ENCODE results near the gene SEMA3B.

The SEMA3B gene

GRCh38 chr3:50231581-50231980 lies 37.4 kb upstream of the SEMA3B start:
- CTCF ChIA-PET: interaction anchor here (1.5 to 6.2 kb wide), 2 partner anchors 8 to 16 kb away, joined by 6 to 56 read pairs; no protein-coding TSS in a partner anchor
- no peak for TF ChIP-seq KLF1 (tag by site-specific recombination; IDR thresholded peaks at IDR 0.05)
- TF ChIP-seq HIC1 (tag by site-specific recombination; IDR thresholded peaks at IDR 0.05): no peak
- no peak for TF ChIP-seq ZNF843 (tag by site-specific recombination; IDR thresholded peaks at IDR 0.05)
- no peak for TF ChIP-seq ZNF747 (tag by site-specific recombination; IDR thresholded peaks at IDR 0.05)
- TF ChIP-seq ZNF366 (tag by site-specific recombination; conservative IDR thresholded peaks at IDR 0.05): no peak
- TF ChIP-seq ZNF248 (tag by site-specific recombination; IDR thresholded peaks at IDR 0.05): no peak
- no peak for TF ChIP-seq ZNF692 (tag by site-specific recombination; IDR thresholded peaks at IDR 0.05)
- TF ChIP-seq ZIC2 (tag by site-specific recombination; IDR thresholded peaks at IDR 0.05): no peak
- no peak for TF ChIP-seq OVOL3 (tag by site-specific recombination; IDR thresholded peaks at IDR 0.05)
- no peak for TF ChIP-seq ZNF664 (tag by site-specific recombination; IDR thresholded peaks at IDR 0.05)
- no peak for TF ChIP-seq ZSCAN18 (tag by site-specific recombination; IDR thresholded peaks at IDR 0.05)
- no peak for TF ChIP-seq ELK4 (IDR thresholded peaks at IDR 0.05; ENCODE audit: borderline replicate concordance, low read depth, low read length)
- no peak for TF ChIP-seq ZNF561 (tag by site-specific recombination; IDR thresholded peaks at IDR 0.05; ENCODE audit: borderline replicate concordance)
- TF ChIP-seq ZNF146 (tag by site-specific recombination; IDR thresholded peaks at IDR 0.05): no peak
- TF ChIP-seq ZNF133 (tag by site-specific recombination; IDR thresholded peaks at IDR 0.05): no peak
- TF ChIP-seq ZBTB20 (tag by site-specific recombination; IDR thresholded peaks at IDR 0.05): no peak
- no peak for TF ChIP-seq MYNN (tag by site-specific recombination; IDR thresholded peaks at IDR 0.05; ENCODE audit: borderline replicate concordance)
- TF ChIP-seq ZNF558 (tag by site-specific recombination; IDR thresholded peaks at IDR 0.05): no peak
- no peak overlapping the region for H3K4me3 ChIP-seq (ENCODE audit: low read depth, low read length)
- H3K36me3 ChIP-seq (ENCODE audit: control insufficient read depth in 2 of 2, insufficient read depth in 1 of 2, low read length in 2 of 2): no peaks in the 10 kb centered on the region
- H3K4me1 ChIP-seq (ENCODE audit: control insufficient read depth, insufficient read depth, low read length): peaks cover 3% of the 10 kb centered on the region; the same call in 1 of the 2 replicates
- H3K27ac ChIP-seq (ENCODE audit: extremely low read depth, low read depth, low read length): no peak overlapping the region
- POLR2A ChIA-PET: interaction anchor here (0.6 kb wide), 1 partner anchor 59 kb away, joined by 7 read pairs; no protein-coding TSS in a partner anchor
- no peaks in the 10 kb centered on the region for H3K9me3 ChIP-seq (ENCODE audit: control insufficient read depth, insufficient read depth, low read depth, low read length)

- Histone ChIP-seq H3K9me3 (ENCODE audit: control insufficient read depth, insufficient read depth, low read depth, low read length) (no peaks in the 10 kb centered on the region), H3K4me3 (ENCODE audit: low read depth, low read length) (no peak overlapping the region), H3K4me1 (ENCODE audit: control insufficient read depth, insufficient read depth, low read length) (peaks cover 5% of the 10 kb centered on the region), H3K36me3 (ENCODE audit: control insufficient read depth in 2 of 2, insufficient read depth in 1 of 2, low read length in 2 of 2) (no peaks in the 10 kb centered on the region), H3K27ac (ENCODE audit: extremely low read depth, low read depth, low read length) (no peak overlapping the region)
- CTCF ChIA-PET: interaction anchor here (1.8 kb wide), 1 partner anchor 14 kb away, joined by 8 read pairs; no protein-coding TSS in a partner anchor
- POLR2A ChIA-PET: interaction anchor here (0.5 to 2.0 kb wide), 2 partner anchors 96 to 1077 kb away, joined by 4 to 9 read pairs; partner anchors contain the start of gene TUSC2
- TF ChIP-seq GLIS1 (tag by site-specific recombination; IDR thresholded peaks at IDR 0.05): no peak
- no peak for TF ChIP-seq ZFP37 (tag by site-specific recombination; IDR thresholded peaks at IDR 0.05)
- no peak for TF ChIP-seq ZNF664 (tag by site-specific recombination; IDR thresholded peaks at IDR 0.05)
- TF ChIP-seq ZNF239 (tag by site-specific recombination; IDR thresholded peaks at IDR 0.05): no peak
- TF ChIP-seq REST (tag by site-specific recombination; IDR thresholded peaks at IDR 0.05): no peak
- no peak for TF ChIP-seq ZNF133 (tag by site-specific recombination; IDR thresholded peaks at IDR 0.05)
- TF ChIP-seq ZNF555 (tag by site-specific recombination; conservative IDR thresholded peaks at IDR 0.05): no peak
- no peak for TF ChIP-seq ZNF391 (tag by site-specific recombination; IDR thresholded peaks at IDR 0.05; ENCODE audit: borderline replicate concordance, low read depth)
- TF ChIP-seq ZNF701 (tag by site-specific recombination; IDR thresholded peaks at IDR 0.05): no peak
- TF ChIP-seq ZNF184 (tag by site-specific recombination; IDR thresholded peaks at IDR 0.05): no peak
Measured at GRCh38 chr3:50232303-50232702, 36.6 kb upstream of the SEMA3B start.
